HG02943 (cell line): ENCODE data around the gene SIGLEC12.

Source experiments
- ATAC-seq: cut with Tn5 transposase; IDR thresholded peaks from one replicate; pipeline ENCODE4 v1.9.1; 2021; ENCODE audit warnings: mild to moderate bottlenecking, low read depth, moderate library complexity; ENCODE audit not compliant: unreplicated experiment

Gene SIGLEC12

GRCh38 chr19:51501594-51502263 lies at the start of gene SIGLEC12:
Gene SIGLEC12, minus strand, starts transcription at chr19:51501800. Its CDS starts 67 bp downstream, at chr19:51501733.
- no peak for ATAC-seq

- ATAC-seq = no peak
These were observed 49.5 kb upstream of the SIGLEC12 start for GRCh38 chr19:51550848-51551672.

GRCh38 chr19:51549533-51550324 lies 48.1 kb upstream of the SIGLEC12 start:
- no peak for ATAC-seq

GRCh38 chr19:51548891-51549305 lies 47.3 kb upstream of the SIGLEC12 start:
- ATAC-seq = no peak

- ATAC-seq = no peak
These were observed 46.6 kb upstream of the SIGLEC12 start for GRCh38 chr19:51548213-51548651.

GRCh38 chr19:51547397-51548212 lies 46.0 kb upstream of the SIGLEC12 start:
- ATAC-seq = no peak

- ATAC-seq = no peak
These were observed 45.2 kb upstream of the SIGLEC12 start for GRCh38 chr19:51546650-51547396.

- ATAC-seq = no peak
These were observed 44.6 kb upstream of the SIGLEC12 start for GRCh38 chr19:51546107-51546649.

- ATAC-seq = no peak
These were observed 42.4 kb upstream of the SIGLEC12 start for GRCh38 chr19:51544038-51544437.

- ATAC-seq = no peak
These were observed 41.1 kb upstream of the SIGLEC12 start for GRCh38 chr19:51542699-51543098.

- no peak for ATAC-seq
These were observed 40.1 kb upstream of the SIGLEC12 start for GRCh38 chr19:51541458-51542357.

- ATAC-seq = no peak
These were observed 38.3 kb upstream of the SIGLEC12 start for GRCh38 chr19:51539821-51540366.

GRCh38 chr19:51535535-51535934 lies 33.9 kb upstream of the SIGLEC12 start:
- ATAC-seq = no peak

- ATAC-seq = no peak
These were observed 30.0 kb upstream of the SIGLEC12 start, which contains the start of gene SIGLEC6 for GRCh38 chr19:51531349-51532315. Gene SIGLEC6, minus strand, starts transcription at chr19:51531670. Its CDS starts 22 bp downstream, at chr19:51531648.

- no peak for ATAC-seq
These were observed 29.0 kb upstream of the SIGLEC12 start for GRCh38 chr19:51530616-51531015.

- no peak for ATAC-seq
These were observed 27.7 kb upstream of the SIGLEC12 start for GRCh38 chr19:51529301-51529700.

GRCh38 chr19:51525651-51526050 lies 24.1 kb upstream of the SIGLEC12 start:
- no peak for ATAC-seq
